Right lobe of liver (tissue), 6 donors: Measurements from ENCODE around the gene CCDC82. TPM values are rescaled to one million over a fixed set of nuclear protein-coding genes. Genes with fewer than 3 reads are reported as not detected.

Experiments used
- ATAC-seq, 4 donors: fragments of 200-7000 bp; cut with Tn5 transposase; one replicate each; pipeline ENCODE4 v1.9.1; 2020; ENCODE audit warnings: mild to moderate bottlenecking in 4 of 4, moderate library complexity in 4 of 4
- DNase-seq, 3 donors: peaks; one replicate each; pipeline ENCODE4 v3.0.0-alpha.2; 2020
- H3K27ac ChIP-seq, 3 donors: fragments of 200-600 bp; one replicate each; pipeline ENCODE4 v1.8.0; 2022
- H3K27me3 ChIP-seq, 2 donors: fragments of 200-600 bp; one replicate each; pipeline ENCODE4 v1.8.0; 2022
- H3K36me3 ChIP-seq, 4 donors: fragments of 200-600 bp; sonication (generic) in 1 of 4; one replicate each; pipeline versions ENCODE4 v1.5.1 to v1.8.0; 2017 to 2022; ENCODE audit warnings: control low read depth in 1 of 4
- H3K4me1 ChIP-seq, 4 donors: fragments of 200-600 bp; sonication (generic) in 1 of 4; one replicate each; pipeline versions ENCODE4 v1.5.1 to v1.8.0; 2017 to 2022; ENCODE audit warnings: control low read depth in 1 of 4
- H3K4me3 ChIP-seq, 3 donors: fragments of 200-600 bp; one replicate each; pipeline ENCODE4 v1.8.0; 2022
- H3K9me3 ChIP-seq, 4 donors: fragments of 200-600 bp; sonication (generic) in 1 of 4; one replicate each; pipeline versions ENCODE4 v1.5.1 to v1.8.0; 2017 to 2022; ENCODE audit warnings: control low read depth in 1 of 4
- POLR2A ChIP-seq: fragments of 450-650 bp; IDR thresholded peaks from one replicate; pipeline ENCODE4 v1.6.1; 2017; ENCODE audit warnings: antibody characterized with exemption, mild to moderate bottlenecking
- WGBS: methylation state at CpG from one replicate; pipeline ENCODE4 v1.1.6; 2018; ENCODE audit warnings: low coverage, low lambda C conversion rate; ENCODE audit not compliant: insufficient coverage; ENCODE audit errors: missing lambda C conversion rate; 5-methylcytosine and 5-hydroxymethylcytosine counted together
- intact Hi-C, 2 donors: fragments of 100-400 bp; cut with DNase I; formaldehyde crosslinking; loops; one replicate each; pipeline versions ENCODE4 v1.11.2 to v1.14.1; 2022
- total RNA-seq, 6 experiments: library from RNA; depleted of rRNA in 2 of 6; stranded (reverse); fragments of >200 nt in 2 of 6; fragmentation: NEBNext Ultra II Directional in 3 of 6; extraction: Animal tissue kit (Norgen Biotek cat#: 25700) in 3 of 6; gene quantifications; one replicate each; pipeline versions ENCODE4 v1.1.0 to v1.2.4, GENCODE V29; 2016 to 2023
- TF ChIP-seq, protein P1 (sequence below), 4 donors: fragments of 200-600 bp in 3 of 4; fragments of 450-650 bp in 1 of 4; IDR thresholded peaks; one replicate each; pipeline versions ENCODE4 v1.5.1 to v1.8.0; 2016 to 2022; ENCODE audit warnings: antibody characterized with exemption in 4 of 4, mild to moderate bottlenecking in 2 of 4
- donor health status: DM: no; HTN: yes; CAD: no.
- donor health status: DM: no; HTN: no; CAD: no.
- donor health status: DM: no; HTN: no; CAD: no.
- donor health status: DM: no; HTN: yes; CAD: no.
- donor health status: DM: no; HTN: yes; CAD: no.

Gene CCDC82
- total RNA-seq, 6 experiments from 2014 or later: 8.2 to 12.0 (median 9.6) TPM

DNA sequence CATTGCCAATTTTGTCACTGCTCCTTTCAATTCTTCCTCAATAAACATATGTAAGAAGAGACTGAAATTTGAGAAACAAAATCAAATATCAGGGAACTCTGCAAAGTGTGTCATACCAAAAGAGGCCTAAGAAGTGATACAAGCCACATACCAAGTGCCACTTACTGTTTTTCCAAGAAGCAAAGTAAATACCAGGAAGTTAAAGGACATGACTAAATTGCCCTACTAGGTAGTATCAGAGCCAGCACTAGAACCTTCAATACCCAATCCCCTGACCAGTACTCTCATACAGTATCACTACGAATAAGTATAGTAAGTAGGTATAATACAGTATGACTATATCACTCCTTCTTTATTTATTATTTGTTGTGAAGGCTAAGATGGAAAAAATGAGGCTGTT, 60.3 kb downstream of the CCDC82 start:
- DNase-seq (no peak), ATAC-seq (no peak)
- Histone ChIP-seq H3K27ac (no peak overlapping the region), H3K27me3 (no peaks in the 10 kb centered on the region), H3K9me3 (no peaks in the 10 kb centered on the region), H3K4me1 (peaks cover 0 to 10% (median 3%) of the 10 kb centered on the region in 4 donors), H3K4me3 (no peak overlapping the region), H3K36me3 (no peaks in the 10 kb centered on the region)
- no peak for TF ChIP-seq POLR2A
- TF ChIP-seq, protein P1, sequence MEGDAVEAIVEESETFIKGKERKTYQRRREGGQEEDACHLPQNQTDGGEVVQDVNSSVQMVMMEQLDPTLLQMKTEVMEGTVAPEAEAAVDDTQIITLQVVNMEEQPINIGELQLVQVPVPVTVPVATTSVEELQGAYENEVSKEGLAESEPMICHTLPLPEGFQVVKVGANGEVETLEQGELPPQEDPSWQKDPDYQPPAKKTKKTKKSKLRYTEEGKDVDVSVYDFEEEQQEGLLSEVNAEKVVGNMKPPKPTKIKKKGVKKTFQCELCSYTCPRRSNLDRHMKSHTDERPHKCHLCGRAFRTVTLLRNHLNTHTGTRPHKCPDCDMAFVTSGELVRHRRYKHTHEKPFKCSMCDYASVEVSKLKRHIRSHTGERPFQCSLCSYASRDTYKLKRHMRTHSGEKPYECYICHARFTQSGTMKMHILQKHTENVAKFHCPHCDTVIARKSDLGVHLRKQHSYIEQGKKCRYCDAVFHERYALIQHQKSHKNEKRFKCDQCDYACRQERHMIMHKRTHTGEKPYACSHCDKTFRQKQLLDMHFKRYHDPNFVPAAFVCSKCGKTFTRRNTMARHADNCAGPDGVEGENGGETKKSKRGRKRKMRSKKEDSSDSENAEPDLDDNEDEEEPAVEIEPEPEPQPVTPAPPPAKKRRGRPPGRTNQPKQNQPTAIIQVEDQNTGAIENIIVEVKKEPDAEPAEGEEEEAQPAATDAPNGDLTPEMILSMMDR (IDR thresholded peaks at IDR 0.05): no peak
- 80% methylated on average over 1 of the region's 1 CpG for WGBS
- intact Hi-C loops: no loop called here

DNA sequence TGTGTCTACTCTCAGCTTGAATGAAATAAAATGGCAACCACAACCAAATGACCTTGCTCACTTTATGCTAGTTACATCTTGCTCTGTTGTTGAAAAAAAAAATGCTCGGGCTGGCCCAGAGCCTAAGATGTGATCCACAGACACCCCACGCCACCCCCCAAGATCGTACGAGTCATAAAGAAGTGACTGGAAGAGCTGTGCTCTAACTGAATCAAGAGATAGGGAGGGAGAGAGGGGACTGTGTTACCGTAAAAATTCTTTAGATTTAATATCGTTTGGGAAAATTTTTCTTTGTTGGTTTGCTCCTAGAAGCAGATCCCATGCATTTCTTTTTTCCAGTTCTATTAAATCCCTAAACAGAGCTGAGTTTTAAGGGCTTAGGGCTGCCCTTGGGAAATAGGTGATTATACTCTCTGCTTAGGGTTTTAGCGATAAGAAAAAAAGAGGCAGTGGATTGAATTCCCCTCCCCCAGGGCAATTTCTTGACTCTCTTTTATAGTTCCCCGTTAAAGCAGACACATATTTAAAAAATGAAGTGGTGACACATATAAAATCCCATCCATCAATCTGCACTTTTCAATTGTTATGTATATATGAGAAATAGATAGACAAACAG, 61.2 kb downstream of the CCDC82 start:
- no peak overlapping the region for H3K27ac ChIP-seq
- intact Hi-C loops: no loop called here
- peaks cover 0 to 10% (median 3%) of the 10 kb centered on the region in 4 donors for H3K4me1 ChIP-seq

DNA sequence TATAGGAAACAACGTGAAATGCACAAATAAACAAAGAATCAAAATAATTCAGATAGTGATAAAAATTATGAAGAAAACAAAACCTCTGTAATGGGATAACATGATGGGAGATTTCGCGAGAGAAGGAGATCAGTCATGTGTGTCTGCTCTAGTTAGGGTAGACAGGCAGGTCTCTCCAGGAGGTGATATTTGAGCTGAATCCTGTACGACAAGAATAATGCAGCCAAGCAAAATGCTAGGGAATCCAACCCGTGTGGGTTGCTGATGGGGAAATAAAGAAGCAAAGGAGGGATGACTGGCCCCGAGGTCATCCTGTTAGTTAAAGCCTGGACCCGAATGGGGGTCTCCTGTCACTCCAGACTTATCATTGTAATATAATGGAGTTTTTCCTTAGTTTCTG, 62.8 kb downstream of the CCDC82 start:
- 81% methylated on average over 7 of the region's 7 CpGs for WGBS
- ATAC-seq: no peak
- no peak for DNase-seq
- Histone ChIP-seq H3K36me3 (no peaks in the 10 kb centered on the region), H3K9me3 (no peaks in the 10 kb centered on the region), H3K27me3 (no peaks in the 10 kb centered on the region), H3K4me3 (no peak overlapping the region), H3K4me1 (peaks cover 0 to 2% (median under 1%) of the 10 kb centered on the region in 4 donors), H3K27ac (no peak overlapping the region)
- intact Hi-C loops: no loop called here
- TF ChIP-seq, protein P1 (IDR thresholded peaks at IDR 0.05): no peak
- TF ChIP-seq POLR2A: no peak

More for the DNA sequence above, 61.2 kb downstream of the CCDC82 start:
- WGBS: 70% methylated on average over 4 of the region's 8 CpGs
- Histone ChIP-seq H3K9me3 (no peaks in the 10 kb centered on the region), H3K36me3 (no peaks in the 10 kb centered on the region), H3K27me3 (no peaks in the 10 kb centered on the region), H3K4me3 (no peak overlapping the region)
- DNase-seq (no peak), ATAC-seq (no peak)
- no peak for TF ChIP-seq POLR2A
- TF ChIP-seq, protein P1 (IDR thresholded peaks at IDR 0.05): no peak

DNA sequence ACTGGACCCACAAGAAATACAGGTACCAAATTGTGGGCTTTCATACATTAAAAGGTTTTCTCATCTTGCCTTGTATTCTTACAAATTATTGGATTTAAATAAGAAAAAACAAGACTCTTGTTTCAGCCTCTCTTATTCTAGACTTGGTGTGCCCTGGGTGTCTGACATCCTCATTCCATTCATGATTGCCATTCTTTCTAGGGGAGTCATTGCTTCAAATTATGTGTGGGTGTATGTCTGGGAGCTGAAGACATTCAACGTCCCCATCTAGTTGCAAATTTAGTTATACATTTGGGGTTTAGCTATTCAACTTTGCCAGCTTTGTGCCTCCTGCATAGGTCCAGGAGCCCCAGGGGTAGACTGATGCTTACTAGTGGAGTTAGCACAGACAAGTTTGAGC, 64.8 kb downstream of the CCDC82 start:
- no peaks in the 10 kb centered on the region for H3K9me3 ChIP-seq
- TF ChIP-seq POLR2A: no peak
- TF ChIP-seq, protein P1 (IDR thresholded peaks at IDR 0.05): no peak
- no peak overlapping the region for H3K4me3 ChIP-seq
- DNase-seq (no peak), ATAC-seq (peak in 1 of 4 donors; percentile 19)
- H3K27me3 ChIP-seq: no peaks in the 10 kb centered on the region
- WGBS: 40% methylated on average over 1 of the region's 1 CpG
- H3K27ac ChIP-seq: peak overlapping the region in 1 of 3 donors; percentile 28
- H3K4me1 ChIP-seq: no peaks in the 10 kb centered on the region
- no peaks in the 10 kb centered on the region for H3K36me3 ChIP-seq
- intact Hi-C loops: no loop called here
